Measurements from ENCODE around the gene ALPP.

ALPP gene

DNA sequence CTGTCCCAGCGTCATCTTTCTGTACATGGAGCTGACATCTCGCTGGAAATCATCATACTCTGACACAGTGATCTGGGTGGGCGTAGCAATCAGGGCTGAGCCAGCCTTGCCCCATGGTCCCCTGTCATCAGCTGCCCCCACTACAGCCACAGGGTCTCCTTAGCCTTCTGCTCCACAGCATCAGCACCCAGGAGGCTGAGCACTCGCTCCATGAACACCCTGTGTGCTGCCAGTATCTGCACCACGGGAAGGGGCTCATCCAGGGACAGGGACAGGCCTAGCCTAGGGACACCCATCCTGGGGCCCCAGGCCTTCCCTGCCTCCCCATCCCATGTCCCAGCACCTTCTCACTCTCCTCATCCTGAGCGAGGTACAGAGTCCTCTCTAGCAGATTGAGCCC, 39.5 kb downstream of the ALPP start:
- no peak for TF ChIP-seq CTCF (conservative IDR thresholded peaks at IDR 0.05; ENCODE audit: low read depth, low read length)
- DNase-seq (ENCODE audit: low read depth) = no peak
- H3K4me3 ChIP-seq (ENCODE audit: low read depth, low read length) = no peak overlapping the region

DNA sequence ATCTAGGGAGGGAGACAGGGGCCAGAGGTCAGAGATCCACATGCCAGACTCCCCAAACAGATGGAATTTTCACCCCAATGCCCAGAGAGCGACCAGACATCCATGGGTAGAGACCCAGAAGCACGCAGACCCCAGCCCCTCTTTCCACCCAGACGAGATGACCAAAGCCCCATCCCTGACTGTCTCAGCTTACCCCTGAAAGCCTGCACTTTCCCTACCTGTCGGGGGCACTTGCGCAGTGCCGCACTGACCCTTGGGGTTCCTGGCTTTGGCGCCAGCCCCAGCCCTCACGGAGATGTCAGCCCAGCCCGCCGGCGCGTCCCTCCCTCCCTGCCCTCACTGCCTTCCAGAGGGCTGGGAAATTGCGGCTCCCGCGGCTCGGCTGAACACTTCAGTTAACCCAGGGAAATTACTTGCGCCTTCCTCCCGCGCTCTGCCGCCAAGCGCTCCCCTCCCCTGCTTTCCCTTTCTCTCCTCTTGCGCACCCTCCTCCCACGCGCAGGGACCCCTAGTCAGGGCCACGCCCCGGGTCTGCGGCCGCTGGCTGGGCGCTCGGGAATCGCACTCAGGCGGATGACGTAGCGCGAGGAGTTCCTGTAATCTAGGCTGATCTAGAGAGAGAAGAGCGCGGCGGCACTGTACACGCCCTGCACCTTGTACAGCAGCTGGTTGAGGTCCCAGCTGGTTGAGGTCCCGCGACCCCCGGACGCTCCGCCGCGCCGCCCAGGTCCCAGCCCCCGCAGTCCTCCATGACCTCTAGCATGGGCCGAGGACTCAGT, 40.1 kb downstream of the ALPP start:
- peak; percentile 33 for DNase-seq (ENCODE audit: low read depth)
- H3K4me3 ChIP-seq (ENCODE audit: low read depth, low read length) = peak overlapping the region; percentile 5

DNA sequence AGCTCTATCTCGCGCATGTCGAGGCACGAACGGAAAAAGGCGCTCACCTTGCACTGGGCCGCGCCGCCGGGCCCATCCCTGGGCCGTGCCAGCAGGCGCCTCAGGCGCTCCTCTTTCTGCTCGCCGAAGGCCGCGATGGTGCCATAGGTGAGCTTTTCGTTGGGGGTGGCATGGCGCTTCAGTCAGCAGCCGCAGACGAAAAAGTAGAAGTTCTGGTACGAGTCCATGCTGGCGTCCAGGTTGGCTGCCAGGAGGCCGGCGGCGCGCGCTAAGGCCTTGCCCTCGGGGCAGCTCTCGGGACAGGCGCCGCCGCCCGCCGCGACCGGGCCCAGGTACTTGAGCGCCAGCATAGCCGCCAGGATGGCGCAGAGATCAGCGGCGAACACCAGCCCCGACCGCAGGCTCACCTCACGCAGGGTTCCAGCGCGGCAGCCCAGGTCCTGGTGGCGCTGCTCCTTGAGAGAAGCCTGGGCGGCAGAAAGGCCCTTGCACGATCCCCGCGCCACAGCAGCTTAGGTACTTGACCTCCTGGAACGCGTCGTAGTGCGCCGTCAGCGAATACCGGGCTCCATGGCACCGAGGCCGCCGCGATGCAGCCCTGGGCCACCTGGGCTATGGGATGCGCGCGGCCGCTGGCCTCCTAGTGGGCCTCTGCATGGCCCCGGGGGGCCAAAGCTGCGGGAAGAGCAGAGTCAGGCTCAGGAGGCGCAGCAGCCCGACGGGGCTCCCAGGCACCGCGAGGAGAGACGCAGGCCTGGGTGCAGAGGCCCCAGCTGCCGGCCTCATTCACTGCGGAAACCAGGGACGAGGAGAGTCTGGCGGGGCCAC, 40.9 kb downstream of the ALPP start:
- no peak overlapping the region for H3K4me3 ChIP-seq (ENCODE audit: low read depth, low read length)
- no peak for TF ChIP-seq CTCF (conservative IDR thresholded peaks at IDR 0.05; ENCODE audit: low read depth, low read length)
- DNase-seq (ENCODE audit: low read depth) = no peak

More for the DNA sequence above, 40.1 kb downstream of the ALPP start:
- no peak for TF ChIP-seq CTCF (conservative IDR thresholded peaks at IDR 0.05; ENCODE audit: low read depth, low read length)

DNA sequence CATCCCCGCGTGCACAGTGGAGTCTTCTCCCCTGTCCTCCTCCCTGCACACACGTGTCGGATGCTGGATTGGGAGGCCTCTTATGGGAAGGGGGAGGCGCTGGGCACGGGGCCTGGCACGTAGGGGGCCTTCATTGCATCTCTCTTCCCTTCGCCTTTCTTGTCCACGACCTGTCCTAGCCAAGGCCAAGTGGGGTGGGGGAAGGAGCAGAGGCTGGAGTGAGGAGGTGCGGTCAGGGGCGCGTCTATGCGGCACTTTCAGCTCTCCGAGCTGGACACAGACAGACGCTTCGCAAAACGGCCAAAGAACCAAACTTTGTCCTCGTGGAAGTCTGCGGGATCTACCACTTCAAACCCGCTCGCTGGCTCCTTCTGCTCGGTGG, 41.5 kb downstream of the ALPP start:
- TF ChIP-seq CTCF (conservative IDR thresholded peaks at IDR 0.05; ENCODE audit: low read depth, low read length) = no peak
- DNase-seq (ENCODE audit: low read depth) = no peak
- no peak overlapping the region for H3K4me3 ChIP-seq (ENCODE audit: low read depth, low read length)

- H3K4me3 ChIP-seq (ENCODE audit: low read depth, low read length) = no peak overlapping the region
- DNase-seq (ENCODE audit: low read depth) = no peak
- no peak for TF ChIP-seq CTCF (conservative IDR thresholded peaks at IDR 0.05; ENCODE audit: low read depth, low read length)
These were observed 42.1 kb downstream of the ALPP start for GRCh38 chr2:232420463-232421188.

DNA sequence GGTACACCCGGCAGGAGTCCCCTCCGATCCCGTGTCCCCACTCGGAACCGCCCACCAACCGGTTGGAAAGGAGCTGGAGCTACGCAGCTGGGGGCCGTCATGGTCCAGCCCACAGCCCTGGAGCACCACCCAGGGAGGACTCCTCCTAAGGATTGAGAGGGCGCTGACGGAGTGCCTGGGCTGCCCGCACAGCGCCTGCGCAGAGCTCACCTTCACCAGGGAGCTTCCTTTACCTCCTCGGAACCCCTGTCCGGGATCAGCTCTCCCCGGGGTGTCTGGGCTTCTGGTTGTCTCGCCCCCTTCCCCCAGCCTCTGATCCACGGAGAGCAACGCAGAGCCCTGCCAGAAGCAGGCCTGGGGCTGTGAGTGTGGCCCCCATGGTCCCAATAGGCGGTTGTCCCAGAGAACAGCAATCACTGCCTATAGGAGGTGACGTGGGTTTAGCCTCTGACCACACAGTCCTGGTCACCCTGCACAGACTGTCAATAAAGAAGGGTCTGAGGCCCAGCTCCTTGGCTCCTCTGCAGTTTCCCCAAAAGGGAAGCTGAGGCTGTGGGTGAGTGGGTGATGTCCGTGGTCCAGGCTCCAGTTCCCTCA, 42.7 kb downstream of the ALPP start:
- DNase-seq (ENCODE audit: low read depth) = no peak
- no peak for TF ChIP-seq CTCF (conservative IDR thresholded peaks at IDR 0.05; ENCODE audit: low read depth, low read length)
- H3K4me3 ChIP-seq (ENCODE audit: low read depth, low read length) = no peak overlapping the region

All from choroid plexus epithelial cell (primary cell).